GM12891 (cell line): ENCODE measurements around the gene CHST9.
"Not testable (repeated sequence)": the region's sequence is repeated elsewhere in the genome, so short reads cannot be mapped to it uniquely, and the experiment has no call there.

ENCODE experiments used
- DNase-seq: peaks from one replicate; pipeline ENCODE4 v3.0.0; 2011; ENCODE audit warnings: low spot score; ENCODE audit not compliant: insufficient read length
- FAIRE-seq: peaks from 2 replicates; lab custom pipeline; 2011; peaks lifted over from hg19 to GRCh38; lab: Jason Lieb, UNC
- PAX5 ChIP-seq: IDR thresholded peaks from 2 replicates; pipeline ENCODE4 v1.6.1; 2011; ENCODE audit warnings: low read length, moderate library complexity, mild to moderate bottlenecking; ENCODE audit not compliant: insufficient read depth, severe bottlenecking
- POLR2A ChIP-seq: IDR thresholded peaks from 2 replicates; pipeline ENCODE4 v1.6.1; 2011; ENCODE audit warnings: low read depth, low read length, control low read depth
- POLR2AphosphoS5 ChIP-seq: IDR thresholded peaks from 2 replicates; pipeline ENCODE4 v1.6.1; 2011; ENCODE audit warnings: low read depth, low read length, control low read depth
- POU2F2 ChIP-seq: IDR thresholded peaks from 2 replicates; pipeline ENCODE4 v1.6.1; 2011; ENCODE audit warnings: low read depth, mild to moderate bottlenecking, control low read depth, low read length, moderate library complexity
- SPI1 ChIP-seq: IDR thresholded peaks from 2 replicates; pipeline ENCODE4 v1.6.1; 2011; ENCODE audit warnings: low read depth, low read length, control low read depth
- TAF1 ChIP-seq: IDR thresholded peaks from 2 replicates; pipeline ENCODE4 v1.6.1; 2011; ENCODE audit warnings: low read depth, low read length, control low read depth

The CHST9 gene

DNA sequence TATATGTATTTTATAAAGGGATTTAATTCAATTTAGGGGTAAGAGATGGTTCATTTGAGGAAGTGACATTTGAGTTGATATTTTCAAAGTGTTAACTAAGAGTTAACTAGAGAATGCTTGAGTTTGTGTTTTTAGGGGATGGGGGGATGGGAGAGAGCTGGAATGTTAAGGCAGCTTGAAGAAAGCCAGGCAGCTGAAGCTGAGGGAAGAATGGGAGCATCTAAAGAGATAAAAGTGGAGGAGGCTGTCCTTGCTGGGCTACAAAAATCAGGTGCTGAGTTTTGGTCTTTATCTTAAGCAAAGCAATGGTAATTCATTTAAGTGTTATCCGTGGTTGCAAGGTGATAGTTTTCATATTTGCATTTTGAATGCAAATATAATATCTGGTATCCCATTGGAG, 9.2 kb downstream of the CHST9 start:
- DNase-seq = no peak
- TF ChIP-seq SPI1 (no peak), POLR2A (no peak), TAF1 (no peak), POU2F2 (no peak), PAX5 (no peak), POLR2AphosphoS5 (no peak)
- no peak for FAIRE-seq

GRCh38 chr18:27175245-27175644, 9.9 kb downstream of the CHST9 start:
- FAIRE-seq (no peak), DNase-seq (no peak)
- TF ChIP-seq POLR2AphosphoS5 (no peak), PAX5 (no peak), SPI1 (no peak), POU2F2 (no peak), POLR2A (no peak), TAF1 (no peak)

GRCh38 chr18:27171993-27172392, 13.1 kb downstream of the CHST9 start:
- FAIRE-seq (no peak), DNase-seq (no peak)
- TF ChIP-seq POU2F2 = no peak
- no peak for TF ChIP-seq TAF1
- no peak for TF ChIP-seq SPI1
- TF ChIP-seq POLR2A = no peak
- TF ChIP-seq POLR2AphosphoS5 = no peak
- TF ChIP-seq PAX5 = no peak

DNA sequence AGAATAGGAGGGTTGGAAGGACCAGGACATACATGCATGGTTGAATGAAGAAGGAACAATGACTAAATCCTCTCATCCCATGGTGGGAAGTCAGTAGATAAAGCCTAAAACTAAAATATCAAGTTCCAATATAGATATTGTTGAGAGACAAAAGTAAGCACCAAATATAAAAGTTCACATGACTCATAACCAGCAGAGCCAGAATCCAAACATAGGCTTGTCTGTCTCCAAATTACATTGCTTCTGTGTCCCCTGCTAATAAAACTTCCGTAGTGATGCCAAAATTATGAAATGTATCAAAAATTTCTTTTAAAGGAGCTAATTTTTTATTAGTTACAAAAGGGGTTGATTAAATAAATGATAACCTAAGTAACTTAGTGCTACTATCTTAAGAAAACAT, 19.7 kb downstream of the CHST9 start:
- TF ChIP-seq SPI1 (no peak), PAX5 (no peak), POU2F2 (no peak), POLR2A (no peak), TAF1 (no peak), POLR2AphosphoS5 (no peak)
- DNase-seq (no peak), FAIRE-seq (no peak)

- FAIRE-seq (no peak), DNase-seq (no peak)
- TF ChIP-seq POU2F2 (no peak), POLR2AphosphoS5 (no peak), TAF1 (no peak), SPI1 (no peak), POLR2A (no peak), PAX5 (no peak)
These were observed 20.2 kb downstream of the CHST9 start for GRCh38 chr18:27164905-27165304.

GRCh38 chr18:27163197-27163716, 21.9 kb downstream of the CHST9 start:
- not testable (repeated sequence) for DNase-seq, FAIRE-seq

DNA sequence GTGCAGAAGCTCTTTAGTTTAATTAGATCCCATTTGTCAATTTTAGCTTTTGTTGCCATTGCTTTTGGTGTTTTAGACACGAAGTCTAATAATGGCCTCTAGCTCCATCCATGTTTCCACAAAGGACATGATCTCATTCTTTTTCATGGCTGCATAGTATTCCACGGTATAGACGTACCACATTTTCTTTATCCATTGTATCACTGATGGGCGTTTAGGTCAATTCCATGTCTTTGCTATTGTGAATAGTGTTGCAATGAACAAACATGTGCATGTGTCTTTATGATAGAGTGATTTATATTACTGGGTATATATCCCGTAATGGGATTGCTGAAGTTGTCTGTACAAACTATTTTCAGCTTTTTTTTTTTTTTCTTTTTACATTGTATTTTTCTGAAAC, 35.9 kb downstream of the CHST9 start:
- not testable (repeated sequence) for FAIRE-seq, DNase-seq

DNA sequence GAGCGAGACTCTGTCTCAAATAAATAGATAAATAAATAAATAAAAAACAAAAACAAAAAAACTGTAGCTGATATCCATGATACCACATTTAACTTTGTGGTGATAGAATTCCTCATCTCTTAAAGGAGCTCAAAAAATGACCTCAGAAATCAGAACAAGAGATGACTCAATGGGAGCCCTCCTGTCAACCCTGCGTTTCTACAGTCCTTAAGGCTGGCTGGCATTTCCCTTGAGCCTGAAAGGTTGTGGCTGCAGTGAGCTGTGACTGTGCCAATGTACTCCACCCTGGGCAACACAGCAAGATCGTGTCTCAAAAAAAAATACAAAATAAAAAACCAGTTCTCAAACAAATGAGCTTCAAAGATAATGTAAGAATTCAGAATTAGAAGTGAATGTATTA, 40.4 kb downstream of the CHST9 start:
- FAIRE-seq (no peak), DNase-seq (no peak)
- TF ChIP-seq SPI1 (no peak), PAX5 (no peak), TAF1 (no peak), POU2F2 (no peak), POLR2AphosphoS5 (no peak), POLR2A (no peak)

- no peak for FAIRE-seq
- no peak for TF ChIP-seq POLR2A
- no peak for TF ChIP-seq TAF1
- TF ChIP-seq POLR2AphosphoS5 = no peak
- TF ChIP-seq PAX5 = no peak
- no peak for TF ChIP-seq SPI1
- TF ChIP-seq POU2F2 = no peak
These were observed 41.4 kb downstream of the CHST9 start for GRCh38 chr18:27143580-27144287.

DNA sequence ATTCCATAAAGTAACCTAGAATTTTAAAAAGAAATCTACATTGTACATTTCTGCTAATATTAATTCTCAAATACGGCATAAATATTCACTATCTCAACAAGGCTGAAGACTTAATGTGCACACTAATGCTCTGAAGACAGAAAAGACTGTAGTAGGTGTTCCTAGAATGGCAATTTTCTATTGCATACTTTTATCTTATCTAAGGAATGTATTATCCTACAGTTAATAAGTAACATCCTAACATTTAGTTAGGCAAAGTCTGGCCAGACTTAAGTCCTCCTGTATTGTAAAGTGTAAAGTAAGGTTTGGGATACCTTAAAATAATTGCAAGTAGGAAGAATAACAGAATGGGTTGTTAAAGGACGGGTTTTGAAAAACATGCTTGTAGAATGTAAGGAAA, 42.2 kb downstream of the CHST9 start:
- DNase-seq (no peak), FAIRE-seq (no peak)
- TF ChIP-seq POU2F2 (no peak), POLR2AphosphoS5 (no peak), PAX5 (no peak), SPI1 (no peak)

More at GRCh38 chr18:27143580-27144287, 41.4 kb downstream of the CHST9 start:
- no peak for DNase-seq

GRCh38 chr18:27141876-27142275, 43.2 kb downstream of the CHST9 start:
- DNase-seq (no peak), FAIRE-seq (no peak)
- no peak for TF ChIP-seq SPI1
- no peak for TF ChIP-seq POLR2AphosphoS5
- TF ChIP-seq TAF1 = no peak
- no peak for TF ChIP-seq POU2F2
- TF ChIP-seq PAX5 = no peak
- no peak for TF ChIP-seq POLR2A

DNA sequence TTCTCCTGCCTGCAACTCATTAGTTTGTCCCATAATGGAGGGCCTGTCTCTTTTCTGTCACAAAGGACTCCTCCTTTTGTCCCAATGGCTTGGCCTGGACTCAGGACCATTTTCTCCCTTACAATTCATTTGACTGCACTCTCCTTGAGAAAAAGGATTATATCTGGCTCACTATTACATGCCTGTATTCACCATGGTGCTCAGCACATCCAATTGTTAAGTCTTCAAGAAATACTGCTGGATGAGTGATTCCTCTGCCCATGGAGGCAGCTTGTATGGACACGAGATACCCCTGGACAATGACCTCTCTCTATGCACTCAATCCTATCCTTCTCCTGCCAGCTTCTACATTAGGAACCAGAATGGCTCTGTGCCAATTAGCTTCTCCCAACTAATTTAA, 47.0 kb downstream of the CHST9 start:
- FAIRE-seq (no peak), DNase-seq (no peak)
- TF ChIP-seq SPI1 = no peak
- no peak for TF ChIP-seq PAX5
- TF ChIP-seq POLR2A = no peak
- TF ChIP-seq TAF1 = no peak
- no peak for TF ChIP-seq POLR2AphosphoS5
- no peak for TF ChIP-seq POU2F2
